HepG2 (cell line): ENCODE results near the gene BLOC1S2. TPM values are rescaled to one million over a fixed set of nuclear protein-coding genes. Genes with fewer than 3 reads are reported as not detected.

Source experiments
- ATF7 ChIP-seq, 2 experiments: fragments of 450-650 bp in 1 of 2; sonication (generic) in 1 of 2; formaldehyde crosslinking in 1 of 2; IDR thresholded peaks; 2 replicates each; pipeline versions ENCODE4 v1.4.0 to v1.6.1; 2016 to 2020; ENCODE audit warnings: antibody characterized with exemption in 1 of 2, mild to moderate bottlenecking in 1 of 2, missing genetic modification reagents in 1 of 2
- CBX2 ChIP-seq, 2 experiments: fragments of 200-600 bp in 1 of 2; sonication (generic); formaldehyde crosslinking in 1 of 2; IDR thresholded peaks; 2 replicates each; pipeline versions ENCODE4 v1.7.0 to v1.8.1; 2018 to 2022; ENCODE audit warnings: low read depth in 2 of 2, low read length in 1 of 2, mild to moderate bottlenecking in 1 of 2, missing genetic modification reagents in 1 of 2
- CEBPZ ChIP-seq: IDR thresholded peaks from 2 replicates; pipeline ENCODE4 v1.6.1; 2012; ENCODE audit warnings: low read length, improper control_type of control experiment
- CENPBD1 ChIP-seq: sonication (generic); formaldehyde crosslinking; IDR thresholded peaks from 2 replicates; pipeline ENCODE4 v1.8.0; 2022; ENCODE audit warnings: missing genetic modification reagents, low read depth, mild to moderate bottlenecking, borderline replicate concordance
- EEA1 ChIP-seq: sonication (generic); formaldehyde crosslinking; IDR thresholded peaks from 2 replicates; pipeline ENCODE4 v1.5.1; 2020; ENCODE audit warnings: mild to moderate bottlenecking, missing genetic modification reagents, borderline replicate concordance
- FOXA3 ChIP-seq: IDR thresholded peaks from 2 replicates; pipeline ENCODE4 v1.6.1; 2016; ENCODE audit warnings: missing genetic modification reagents, missing compliant biosample characterization
- FOXM1 ChIP-seq: sonication (generic); formaldehyde crosslinking; IDR thresholded peaks from 2 replicates; pipeline ENCODE4 v1.5.0; 2020; ENCODE audit warnings: missing genetic modification reagents
- HNRNPH1 ChIP-seq: fragments of 200-400 bp; formaldehyde crosslinking; optimal IDR thresholded peaks from 2 replicates; pipeline ENCODE3; 2017; ENCODE audit warnings: mild to moderate bottlenecking, low read depth, low read length
- MEF2D ChIP-seq: sonication (generic); formaldehyde crosslinking; IDR thresholded peaks from 2 replicates; pipeline ENCODE4 v1.5.1; 2020; ENCODE audit warnings: mild to moderate bottlenecking, missing genetic modification reagents
- NFE2 ChIP-seq: sonication (generic); formaldehyde crosslinking; IDR thresholded peaks from 2 replicates; pipeline ENCODE4 v1.4.0; 2020; ENCODE audit warnings: missing genetic modification reagents
- SALL1 ChIP-seq: sonication (generic); formaldehyde crosslinking; IDR thresholded peaks from 2 replicates; pipeline ENCODE4 v1.8.0; 2022; ENCODE audit warnings: mild to moderate bottlenecking, missing genetic modification reagents
- SMYD3 ChIP-seq: sonication (generic); formaldehyde crosslinking; IDR thresholded peaks from 2 replicates; pipeline ENCODE4 v1.8.1; 2023; ENCODE audit warnings: mild to moderate bottlenecking, missing genetic modification reagents
- SP1 ChIP-seq, 2 experiments: fragments of 450-650 bp in 1 of 2; sonication (generic) in 1 of 2; formaldehyde crosslinking in 1 of 2; IDR thresholded peaks; 2 replicates each; pipeline versions ENCODE4 v1.4.0 to v1.6.1; 2016 to 2020; ENCODE audit warnings: missing genetic modification reagents in 1 of 2
- ZBTB42 ChIP-seq: sonication (generic); formaldehyde crosslinking; IDR thresholded peaks from 2 replicates; pipeline ENCODE4 v1.5.0; 2020; ENCODE audit warnings: mild to moderate bottlenecking, missing genetic modification reagents
- ZFP90 ChIP-seq: sonication (generic); formaldehyde crosslinking; IDR thresholded peaks from 2 replicates; pipeline ENCODE4 v1.8.0; 2022; ENCODE audit warnings: missing genetic modification reagents, mild to moderate bottlenecking, inconsistent platforms, borderline replicate concordance
- ZFX ChIP-seq: sonication (generic); formaldehyde crosslinking; IDR thresholded peaks from 2 replicates; pipeline ENCODE4 v1.4.0; 2020; ENCODE audit warnings: mild to moderate bottlenecking, low read depth, missing genetic modification reagents, moderate library complexity
- ZFYVE20 ChIP-seq: sonication (generic); formaldehyde crosslinking; IDR thresholded peaks from 2 replicates; pipeline ENCODE4 v1.8.0; 2023; ENCODE audit warnings: low read depth, mild to moderate bottlenecking, moderate library complexity, missing genetic modification reagents, borderline replicate concordance
- ZNF205 ChIP-seq: IDR thresholded peaks from 2 replicates; pipeline ENCODE4 v1.6.1; 2018; ENCODE audit warnings: missing biosample characterization, missing genetic modification reagents
- ZNF274 ChIP-seq: sonication (generic); formaldehyde crosslinking; IDR thresholded peaks from 2 replicates; pipeline ENCODE4 v1.5.1; 2020; ENCODE audit warnings: mild to moderate bottlenecking, missing genetic modification reagents
- ZNF333 ChIP-seq: sonication (generic); formaldehyde crosslinking; IDR thresholded peaks from 2 replicates; pipeline ENCODE4 v1.4.0; 2020; ENCODE audit warnings: mild to moderate bottlenecking, missing genetic modification reagents, borderline replicate concordance
- ZNF446 ChIP-seq: sonication (generic); formaldehyde crosslinking; IDR thresholded peaks from 2 replicates; pipeline ENCODE4 v1.5.0; 2020; ENCODE audit warnings: mild to moderate bottlenecking, missing genetic modification reagents
- ZNF563 ChIP-seq: sonication (generic); formaldehyde crosslinking; IDR thresholded peaks from 2 replicates; pipeline ENCODE4 v1.8.0; 2022; ENCODE audit warnings: mild to moderate bottlenecking, moderate library complexity, missing genetic modification reagents
- ZNF772 ChIP-seq: sonication (generic); formaldehyde crosslinking; IDR thresholded peaks from 2 replicates; pipeline ENCODE4 v1.5.0; 2020; ENCODE audit warnings: mild to moderate bottlenecking, missing genetic modification reagents
- polyA plus RNA-seq, 8 experiments: library from polyadenylated mRNA; depleted of rRNA in 3 of 8; stranded (reverse) in 7 of 8; unstranded in 1 of 8; fragments of >200 nt; fragmentation: Illumina TruSeq in 4 of 8; extraction: Trizol in 4 of 8; gene quantifications; 2 replicates each; pipeline versions ENCODE4 v1.2.1 to v1.2.3, GENCODE V29; 2011 to 2016; ENCODE audit warnings: low read depth in 4 of 8, missing spikeins in 1 of 8, mixed read lengths in 1 of 8; ENCODE audit not compliant: insufficient read depth in 1 of 8
- total RNA-seq, 5 experiments: library from RNA; depleted of rRNA; stranded (reverse); fragments of >200 nt; fragmentation: Illumina TruSeq; extraction: Trizol; gene quantifications; 2 replicates each; pipeline ENCODE4 v1.2.3, GENCODE V29; 2016; ENCODE audit warnings: low read depth in 1 of 5
- TF ChIP-seq, protein P1 (sequence below): sonication (generic); formaldehyde crosslinking; IDR thresholded peaks from 2 replicates; pipeline ENCODE4 v1.9.0; 2021; ENCODE audit warnings: missing genetic modification reagents, borderline replicate concordance

The BLOC1S2 gene
- total and polyA plus RNA-seq, 2 of the 13 experiments (the other 11 are each of a cell fraction or from before 2014, with no cell fraction given), result 22.3 to 64.4 TPM

DNA sequence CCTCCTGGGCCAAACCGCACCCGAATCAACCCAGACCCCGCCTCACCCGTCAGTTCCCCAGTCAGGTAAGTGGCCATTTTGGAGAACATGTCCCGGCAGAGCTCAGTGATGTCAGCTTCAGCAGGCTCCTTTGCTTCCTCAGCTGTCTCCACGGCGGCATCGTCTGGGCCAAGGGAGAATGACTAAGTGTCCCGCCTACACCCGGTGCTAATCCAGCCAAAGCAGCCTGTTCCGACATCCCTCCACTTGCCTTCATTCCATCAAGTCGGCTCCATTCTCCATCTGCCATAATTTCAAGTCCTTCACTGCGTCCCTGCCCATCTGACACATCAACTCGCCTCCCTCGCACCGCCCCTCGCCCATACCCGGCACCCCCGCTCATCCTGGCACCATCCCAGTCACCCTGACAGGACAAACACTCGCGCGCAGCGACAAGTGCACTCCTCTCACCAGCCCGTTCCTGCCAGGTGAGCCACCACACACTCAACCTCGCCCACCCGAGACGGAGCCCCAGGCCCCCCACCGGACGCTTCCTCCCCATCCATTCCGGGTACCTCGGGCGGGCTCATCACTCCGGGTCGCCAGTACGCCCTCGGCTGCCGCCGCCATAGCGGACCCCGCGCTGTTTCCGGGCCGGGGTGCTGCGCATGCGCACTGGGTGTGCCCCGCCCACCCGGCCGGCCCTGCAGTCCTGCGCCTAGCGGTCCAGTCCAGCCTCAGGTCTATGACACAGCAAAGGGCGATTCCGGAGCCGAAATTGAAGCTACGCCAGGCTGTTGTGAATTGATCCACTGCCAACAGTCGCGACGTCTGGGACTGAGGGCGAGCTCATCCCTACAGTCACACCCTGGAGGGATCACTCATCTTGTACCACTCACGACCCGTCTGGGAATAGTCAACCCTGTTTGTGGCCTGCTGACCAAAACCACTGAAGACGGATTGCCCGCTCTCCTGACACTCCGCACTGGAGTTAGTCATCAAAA lies at the start of gene BLOC1S2 (continued):
- no peak for TF ChIP-seq CENPBD1 (CRISPR knock-in tag)
- peak; percentile 78; the same call in 1 of the 2 replicates for TF ChIP-seq ZFP90 (CRISPR knock-in tag)
- no peak for TF ChIP-seq SMYD3 (CRISPR knock-in tag)
- 0 out of 2 replicates have a peak, but pooled peaks have one; percentile 25 for TF ChIP-seq ZNF563
- peak; percentile 86 for TF ChIP-seq SALL1 (CRISPR knock-in tag)
- no peak for TF ChIP-seq ZNF205 (CRISPR knock-in tag)
- TF ChIP-seq CBX2 (IDR thresholded peaks at IDR 0.05; ENCODE audit: low read depth, low read length), result no peak
- TF ChIP-seq CBX2 (CRISPR knock-in tag; IDR thresholded peaks at IDR 0.05; ENCODE audit: low read depth), result no peak
- TF ChIP-seq FOXA3 (CRISPR knock-in tag), result peak; percentile 9; the same call in 1 of the 2 replicates
- no peak for TF ChIP-seq ATF7 (IDR thresholded peaks at IDR 0.05)
- no peak for TF ChIP-seq ATF7 (CRISPR knock-in tag; IDR thresholded peaks at IDR 0.05)
- TF ChIP-seq EEA1 (CRISPR knock-in tag), result peak; percentile 78; the same call in 1 of the 2 replicates
- TF ChIP-seq, protein P1, sequence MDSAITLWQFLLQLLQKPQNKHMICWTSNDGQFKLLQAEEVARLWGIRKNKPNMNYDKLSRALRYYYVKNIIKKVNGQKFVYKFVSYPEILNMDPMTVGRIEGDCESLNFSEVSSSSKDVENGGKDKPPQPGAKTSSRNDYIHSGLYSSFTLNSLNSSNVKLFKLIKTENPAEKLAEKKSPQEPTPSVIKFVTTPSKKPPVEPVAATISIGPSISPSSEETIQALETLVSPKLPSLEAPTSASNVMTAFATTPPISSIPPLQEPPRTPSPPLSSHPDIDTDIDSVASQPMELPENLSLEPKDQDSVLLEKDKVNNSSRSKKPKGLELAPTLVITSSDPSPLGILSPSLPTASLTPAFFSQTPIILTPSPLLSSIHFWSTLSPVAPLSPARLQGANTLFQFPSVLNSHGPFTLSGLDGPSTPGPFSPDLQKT, result no peak
- peak; percentile 81 for TF ChIP-seq ZNF772 (CRISPR knock-in tag)
- no peak for TF ChIP-seq ZNF274
- TF ChIP-seq ZNF333 (CRISPR knock-in tag), result peak; percentile 54; the same call in 1 of the 2 replicates
- TF ChIP-seq HNRNPH1, result no peak
- no peak for TF ChIP-seq SP1 (IDR thresholded peaks at IDR 0.05)
- TF ChIP-seq SP1 (CRISPR knock-in tag; IDR thresholded peaks at IDR 0.05), result peak; percentile 60; the same call in 1 of the 2 replicates
- TF ChIP-seq ZFYVE20 (CRISPR knock-in tag), result no peak
- TF ChIP-seq FOXM1, result no peak
- no peak for TF ChIP-seq ZBTB42
- no peak for TF ChIP-seq CEBPZ
- TF ChIP-seq ZFX (CRISPR knock-in tag), result peak; percentile 87
- peak; percentile 12; the same call in 1 of the 2 replicates for TF ChIP-seq NFE2
- 0 out of 2 replicates have a peak, but pooled peaks have one; percentile 17 for TF ChIP-seq ZNF446 (CRISPR knock-in tag)
- 0 out of 2 replicates have a peak, but pooled peaks have one; percentile 56 for TF ChIP-seq MEF2D (CRISPR knock-in tag)
